ENCODE results near the gene SPAG9. TPM values are rescaled to one million over a fixed set of nuclear protein-coding genes. Genes with fewer than 3 reads are reported as not detected.

The SPAG9 gene
- total RNA-seq, 4 donors from 2014 or later, result 37.0 to 131 (median 116) TPM

DNA sequence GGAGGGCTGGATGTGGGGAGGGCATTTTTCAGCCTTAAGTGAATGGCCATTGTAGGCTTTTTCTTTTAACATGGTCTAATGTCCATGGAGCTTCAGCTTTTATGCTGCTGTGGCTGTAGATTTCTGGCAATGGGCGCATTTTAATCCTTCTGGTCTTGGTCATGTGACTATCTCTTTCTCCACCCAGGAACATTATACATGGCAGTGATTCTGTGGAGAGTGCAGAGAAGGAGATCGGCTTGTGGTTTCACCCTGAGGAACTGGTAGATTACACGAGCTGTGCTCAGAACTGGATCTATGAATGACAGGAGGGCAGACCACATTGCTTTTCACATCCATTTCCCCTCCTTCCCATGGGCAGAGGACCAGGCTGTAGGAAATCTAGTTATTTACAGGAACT is 40.9 kb upstream of the SPAG9 start:
- H3K4me3 ChIP-seq, result no peak overlapping the region
- peaks cover 6 to 7% (median 6%) of the 10 kb centered on the region in 4 donors for H3K4me1 ChIP-seq
- intact Hi-C loops (cut with DNase I; ENCODE audit: low total_unique reads), result no loop called here
- TF ChIP-seq POLR2A (IDR thresholded peaks at IDR 0.05), result no peak
- TF ChIP-seq POLR2AphosphoS5 (IDR thresholded peaks at IDR 0.05), result no peak
- TF ChIP-seq EP300 (IDR thresholded peaks at IDR 0.05; ENCODE audit: low read depth), result no peak
- TF ChIP-seq, protein P1, sequence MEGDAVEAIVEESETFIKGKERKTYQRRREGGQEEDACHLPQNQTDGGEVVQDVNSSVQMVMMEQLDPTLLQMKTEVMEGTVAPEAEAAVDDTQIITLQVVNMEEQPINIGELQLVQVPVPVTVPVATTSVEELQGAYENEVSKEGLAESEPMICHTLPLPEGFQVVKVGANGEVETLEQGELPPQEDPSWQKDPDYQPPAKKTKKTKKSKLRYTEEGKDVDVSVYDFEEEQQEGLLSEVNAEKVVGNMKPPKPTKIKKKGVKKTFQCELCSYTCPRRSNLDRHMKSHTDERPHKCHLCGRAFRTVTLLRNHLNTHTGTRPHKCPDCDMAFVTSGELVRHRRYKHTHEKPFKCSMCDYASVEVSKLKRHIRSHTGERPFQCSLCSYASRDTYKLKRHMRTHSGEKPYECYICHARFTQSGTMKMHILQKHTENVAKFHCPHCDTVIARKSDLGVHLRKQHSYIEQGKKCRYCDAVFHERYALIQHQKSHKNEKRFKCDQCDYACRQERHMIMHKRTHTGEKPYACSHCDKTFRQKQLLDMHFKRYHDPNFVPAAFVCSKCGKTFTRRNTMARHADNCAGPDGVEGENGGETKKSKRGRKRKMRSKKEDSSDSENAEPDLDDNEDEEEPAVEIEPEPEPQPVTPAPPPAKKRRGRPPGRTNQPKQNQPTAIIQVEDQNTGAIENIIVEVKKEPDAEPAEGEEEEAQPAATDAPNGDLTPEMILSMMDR (IDR thresholded peaks at IDR 0.05), result no peak
- in situ Hi-C loops (cut with MboI; ENCODE audit: low pct_ligation_motif_present in 1 of 4, low pct_unique_long_range_greater_than_20kb in 1 of 4, low sequenced_read_pairs in 3 of 4), result loop anchor here in 2 of 4 donors (25.0 kb wide), 1 partner anchor 299 kb away; the partner anchor contains the start of gene TOB1 (in 2 of the 2)
- DNase-seq, result no peak
- no peaks in the 10 kb centered on the region for H3K27me3 ChIP-seq
- peaks cover 0 to 8% (median 0%) of the 10 kb centered on the region in 4 donors for H3K36me3 ChIP-seq
- H3K27ac ChIP-seq, result no peak overlapping the region
- H3K9me3 ChIP-seq, result no peaks in the 10 kb centered on the region
- WGBS, 2 donors (ENCODE audit: low coverage in 1 of 2), result 70 to 83% methylated on average over 2 to 3 of the region's 3 CpGs

DNA sequence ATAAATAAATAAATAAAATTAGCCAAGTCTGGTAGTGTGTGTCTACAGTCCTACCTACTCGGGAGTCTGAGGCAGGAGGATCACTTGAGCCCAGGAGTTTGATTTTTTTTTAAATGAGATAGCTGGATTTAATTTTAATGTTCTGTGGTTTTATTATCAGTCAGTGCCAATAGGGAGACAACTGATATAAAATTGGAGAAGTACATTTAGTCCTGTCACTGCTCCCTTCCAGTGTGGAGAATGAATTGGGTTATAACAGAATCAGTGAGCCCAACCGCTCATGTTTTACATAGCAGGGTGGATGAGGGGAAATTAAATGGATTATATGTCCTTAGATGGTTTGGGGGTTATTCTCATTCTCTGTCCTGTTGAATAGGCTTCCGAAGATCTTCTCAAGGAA is 38.9 kb upstream of the SPAG9 start:
- Histone ChIP-seq H3K4me1 (peaks cover 2 to 8% (median 6%) of the 10 kb centered on the region in 4 donors), H3K9me3 (no peaks in the 10 kb centered on the region), H3K27me3 (no peaks in the 10 kb centered on the region), H3K27ac (no peak overlapping the region), H3K36me3 (peaks cover 0 to 8% (median 0%) of the 10 kb centered on the region in 4 donors), H3K4me3 (no peak overlapping the region)
- WGBS, 2 donors (ENCODE audit: low coverage in 1 of 2), result 94 to 100% methylated on average over 3 of the region's 3 CpGs
- in situ Hi-C loops (cut with MboI; ENCODE audit: low pct_ligation_motif_present in 1 of 4, low pct_unique_long_range_greater_than_20kb in 1 of 4, low sequenced_read_pairs in 3 of 4) (loop anchor here (10.0 to 25.0 kb wide), 2 partner anchors 155 to 297 kb away; partner anchors contain the start of gene TOB1 (in 2 of the 4)), intact Hi-C loops (cut with DNase I; ENCODE audit: low total_unique reads) (no loop called here)
- DNase-seq, result no peak
- TF ChIP-seq, protein P1 (IDR thresholded peaks at IDR 0.05), result no peak
- TF ChIP-seq POLR2AphosphoS5 (IDR thresholded peaks at IDR 0.05) (no peak), POLR2A (IDR thresholded peaks at IDR 0.05) (no peak), EP300 (IDR thresholded peaks at IDR 0.05; ENCODE audit: low read depth) (no peak)

DNA sequence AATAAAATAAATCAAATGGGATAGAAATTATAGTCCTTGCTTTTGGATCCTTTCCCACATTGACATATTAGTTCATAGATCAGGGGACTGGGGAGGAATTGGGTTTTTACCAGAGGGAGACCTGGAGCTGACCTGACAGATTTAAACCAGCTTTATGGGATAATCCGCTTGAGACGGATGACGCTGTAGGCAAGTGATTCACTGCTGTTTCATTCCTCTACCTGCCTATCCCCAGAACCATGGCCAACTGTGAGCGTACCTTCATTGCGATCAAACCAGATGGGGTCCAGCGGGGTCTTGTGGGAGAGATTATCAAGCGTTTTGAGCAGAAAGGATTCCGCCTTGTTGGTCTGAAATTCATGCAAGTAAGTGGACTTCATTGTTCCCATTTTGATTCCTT is 34.7 kb upstream of the SPAG9 start:
- in situ Hi-C loops (cut with MboI; ENCODE audit: low pct_ligation_motif_present in 1 of 4, low pct_unique_long_range_greater_than_20kb in 1 of 4, low sequenced_read_pairs in 3 of 4), result loop anchor here (10.0 to 25.0 kb wide), 2 partner anchors 151 to 293 kb away; partner anchors contain the start of gene TOB1 (in 2 of the 4)

DNA sequence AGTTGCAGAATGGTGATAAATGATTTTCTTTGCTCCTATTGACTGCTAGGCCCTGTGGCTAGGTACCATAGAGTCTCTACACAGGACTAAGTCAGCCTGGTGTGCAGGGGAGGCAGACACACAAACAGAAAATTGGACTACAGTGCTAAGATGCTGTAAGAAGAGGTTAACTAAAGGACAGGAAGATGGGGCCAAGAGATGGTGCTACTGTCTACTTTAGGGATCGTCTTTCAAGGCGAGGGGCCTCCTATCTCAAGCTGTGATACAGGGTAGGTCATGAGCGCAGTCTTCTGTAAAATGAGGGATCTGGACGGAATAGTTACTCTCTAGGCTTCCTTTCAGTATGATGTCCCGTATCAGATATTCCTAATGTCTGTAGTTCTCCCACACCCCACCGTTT is 33.5 kb upstream of the SPAG9 start:
- no peaks in the 10 kb centered on the region for H3K27me3 ChIP-seq
- intact Hi-C loops (cut with DNase I; ENCODE audit: low total_unique reads) (loop anchor here (5.0 kb wide), 1 partner anchor 152 kb away; no protein-coding TSS in a partner anchor), in situ Hi-C loops (cut with MboI; ENCODE audit: low pct_ligation_motif_present in 1 of 4, low pct_unique_long_range_greater_than_20kb in 1 of 4, low sequenced_read_pairs in 3 of 4) (loop anchor here (5.0 to 25.0 kb wide), 3 partner anchors 149 to 292 kb away; partner anchors contain the start of gene TOB1 (in 2 of the 4))
- H3K36me3 ChIP-seq, result no peaks in the 10 kb centered on the region
- TF ChIP-seq, protein P1 (IDR thresholded peaks at IDR 0.05), result no peak
- 5 to 8% methylated on average over 2 to 6 of the region's 6 CpGs for WGBS, 2 donors (ENCODE audit: low coverage in 1 of 2)
- H3K9me3 ChIP-seq, result no peaks in the 10 kb centered on the region
- peak overlapping the region; percentile 27 to 63 (median 42) for H3K4me3 ChIP-seq
- H3K27ac ChIP-seq, result peak overlapping the region; percentile 85 to 91 (median 88)
- DNase-seq, result no peak
- H3K4me1 ChIP-seq, result peaks cover 9 to 24% (median 22%) of the 10 kb centered on the region in 4 donors

More for the DNA sequence above, 34.7 kb upstream of the SPAG9 start:
- no peaks in the 10 kb centered on the region for H3K27me3 ChIP-seq
- intact Hi-C loops (cut with DNase I; ENCODE audit: low total_unique reads), result no loop called here
- H3K9me3 ChIP-seq, result no peaks in the 10 kb centered on the region
- TF ChIP-seq, protein P1 (IDR thresholded peaks at IDR 0.05), result no peak
- TF ChIP-seq POLR2AphosphoS5 (IDR thresholded peaks at IDR 0.05) (no peak), EP300 (IDR thresholded peaks at IDR 0.05; ENCODE audit: low read depth) (no peak), POLR2A (IDR thresholded peaks at IDR 0.05) (no peak)
- H3K36me3 ChIP-seq, result no peaks in the 10 kb centered on the region
- peaks cover 9 to 24% (median 22%) of the 10 kb centered on the region in 4 donors for H3K4me1 ChIP-seq
- H3K4me3 ChIP-seq, result no peak overlapping the region
- DNase-seq, result no peak
- 98 to 100% methylated on average over 2 to 8 of the region's 8 CpGs for WGBS, 2 donors (ENCODE audit: low coverage in 1 of 2)
- no peak overlapping the region for H3K27ac ChIP-seq
